Head of caudate nucleus (tissue), 42 donors: ENCODE data around the gene ZCCHC8.

Experiments used
- DNase-seq, 42 donors: peaks; one replicate each; pipeline versions ENCODE4 v3.0.0 to v3.0.0-alpha.2; 2020 to 2021; ENCODE audit warnings: mixed read lengths in 7 of 42
- intact Hi-C: fragments of 100-400 bp; cut with DNase I; formaldehyde crosslinking; loops from one replicate; pipeline ENCODE4 v1.15.0; 2022

The ZCCHC8 gene

GRCh38 chr12:122500685-122501488, at the start of gene ZCCHC8:
TSS of gene ZCCHC8 (minus strand) at chr12:122500932. CDS start at chr12:122500840, 92 bp downstream.
- intact Hi-C loops: loop anchor here (2.0 to 10.0 kb wide), 2 partner anchors 26 to 276 kb away; partner anchors contain the start of genes DIABLO, KNTC1 and RSRC2
- peak; percentile 94 to 99 (median 98) for DNase-seq

GRCh38 chr12:122547330-122547729, 46.6 kb upstream of the ZCCHC8 start:
- intact Hi-C loops: no loop called here
- DNase-seq: no peak

- intact Hi-C loops: no loop called here
- DNase-seq: no peak
These were observed 45.1 kb upstream of the ZCCHC8 start for GRCh38 chr12:122545855-122546254.

DNA sequence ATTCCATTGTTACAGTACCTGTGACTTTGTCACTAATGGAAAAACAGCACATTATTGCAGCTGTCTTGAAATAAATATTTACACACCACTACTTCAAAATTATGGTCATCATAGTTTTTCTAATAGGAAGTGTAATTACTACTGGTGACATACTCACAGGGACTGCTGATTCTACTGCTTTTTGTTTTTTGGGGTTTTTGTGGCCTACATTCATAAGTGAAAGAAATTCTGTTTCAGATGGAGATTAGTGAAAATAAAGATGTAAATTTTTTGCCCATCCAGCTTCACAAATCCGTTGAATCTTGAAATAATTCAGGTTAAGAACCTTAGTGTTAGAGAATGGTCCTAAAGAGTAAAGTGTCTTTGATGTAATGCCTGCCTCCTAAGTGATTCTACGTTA, 43.8 kb upstream of the ZCCHC8 start:
- intact Hi-C loops: no loop called here

DNA sequence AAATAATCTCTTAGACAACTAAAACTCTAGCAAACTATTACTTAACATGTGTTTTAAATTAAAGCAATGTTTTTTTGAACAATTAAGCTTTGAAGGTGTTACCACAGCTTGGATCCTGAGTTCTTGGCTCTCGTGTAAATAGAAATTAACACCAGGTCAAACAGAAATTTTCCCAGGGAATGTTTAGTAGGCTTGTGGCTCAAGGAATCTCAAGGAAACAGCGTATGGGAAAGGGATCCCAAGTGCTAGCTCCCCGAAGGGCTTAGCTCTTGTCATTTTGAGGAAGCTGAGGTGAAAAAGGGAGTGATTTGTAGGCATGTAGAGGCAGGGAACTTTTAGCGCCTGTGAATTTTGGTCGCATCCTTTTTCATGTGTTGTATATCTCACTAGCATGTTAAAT, 37.8 kb upstream of the ZCCHC8 start:
- DNase-seq: no peak
- intact Hi-C loops: no loop called here

More for the DNA sequence above, 43.8 kb upstream of the ZCCHC8 start:
- no peak for DNase-seq

- no peak for DNase-seq
- intact Hi-C loops: no loop called here
These were observed 36.3 kb upstream of the ZCCHC8 start for GRCh38 chr12:122537021-122537420.

- intact Hi-C loops: no loop called here
- peak in 1 of 42 donors; percentile 38 for DNase-seq
These were observed 33.1 kb upstream of the ZCCHC8 start for GRCh38 chr12:122533856-122534255.

- DNase-seq: no peak
- intact Hi-C loops: loop anchor here (5.0 kb wide), 1 partner anchor 223 kb away; the partner anchor contains the start of gene DENR
These were observed 28.3 kb upstream of the ZCCHC8 start for GRCh38 chr12:122528992-122529391.

- intact Hi-C loops: loop anchor here (5.0 kb wide), 1 partner anchor 224 kb away; the partner anchor contains the start of gene DENR
These were observed 27.9 kb upstream of the ZCCHC8 start for GRCh38 chr12:122528582-122528981.

GRCh38 chr12:122527478-122527944, 26.8 kb upstream of the ZCCHC8 start:
- peak in 37 of 42 donors; percentile 6 to 71 (median 41) for DNase-seq
- intact Hi-C loops: loop anchor here (2.0 to 5.0 kb wide), 2 partner anchors 27 to 225 kb away; partner anchors contain the start of genes DENR and ZCCHC8

More at GRCh38 chr12:122528582-122528981, 27.9 kb upstream of the ZCCHC8 start:
- no peak for DNase-seq

DNA sequence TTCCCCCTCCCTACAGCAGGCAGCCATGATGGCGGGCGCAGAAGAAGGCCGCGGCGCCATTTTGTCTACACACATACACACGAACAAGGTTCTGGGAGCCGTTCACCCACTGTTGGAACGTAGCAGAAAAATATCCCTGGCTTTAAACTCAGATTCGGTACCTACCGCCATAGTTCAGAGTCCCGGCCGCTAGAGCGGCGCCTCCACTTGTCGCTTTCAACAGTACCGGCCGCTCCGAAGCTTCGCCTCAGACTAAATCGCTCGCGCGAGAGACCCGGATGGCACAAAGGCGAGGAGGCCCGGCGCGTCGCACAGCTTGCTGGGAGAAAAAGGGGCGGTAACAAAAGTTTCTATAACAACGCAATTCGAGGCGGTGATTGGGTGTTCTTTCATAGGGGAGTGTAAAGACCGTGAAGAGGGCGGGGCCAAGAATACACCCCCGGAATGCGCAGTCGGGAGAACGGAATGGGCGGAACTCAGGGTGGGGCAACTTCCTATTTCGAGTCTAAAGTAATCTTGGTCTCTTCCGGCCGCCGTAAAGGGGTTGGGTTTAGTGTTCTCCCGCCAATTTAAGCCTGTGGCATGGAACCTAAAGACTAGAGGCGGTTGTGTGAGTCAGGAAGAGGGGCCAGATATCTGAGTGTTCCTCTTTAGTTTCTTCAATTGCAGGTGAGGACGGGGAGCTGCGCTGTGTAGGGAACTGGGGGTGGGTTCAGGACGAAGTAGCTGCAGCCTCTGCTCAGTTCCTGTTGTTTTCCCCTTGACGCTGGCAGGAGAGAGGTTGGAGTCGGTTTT, 26.1 kb upstream of the ZCCHC8 start, which contains the start of the genes KNTC1 and RSRC2:
Gene KNTC1 (plus strand): TSS at position 567 of the 795 bp plus-strand sequence. CDS start 2,815 bp downstream, outside the sequence.
Gene RSRC2 (minus strand): TSS at position 254 of the 795 bp plus-strand sequence. CDS start 83 bp downstream, at position 171.
- intact Hi-C loops: loop anchor here (2.0 to 5.0 kb wide), 2 partner anchors 26 to 225 kb away; partner anchors contain the start of genes DENR and ZCCHC8
- peak; percentile 93 to 100 (median 98) for DNase-seq

DNA sequence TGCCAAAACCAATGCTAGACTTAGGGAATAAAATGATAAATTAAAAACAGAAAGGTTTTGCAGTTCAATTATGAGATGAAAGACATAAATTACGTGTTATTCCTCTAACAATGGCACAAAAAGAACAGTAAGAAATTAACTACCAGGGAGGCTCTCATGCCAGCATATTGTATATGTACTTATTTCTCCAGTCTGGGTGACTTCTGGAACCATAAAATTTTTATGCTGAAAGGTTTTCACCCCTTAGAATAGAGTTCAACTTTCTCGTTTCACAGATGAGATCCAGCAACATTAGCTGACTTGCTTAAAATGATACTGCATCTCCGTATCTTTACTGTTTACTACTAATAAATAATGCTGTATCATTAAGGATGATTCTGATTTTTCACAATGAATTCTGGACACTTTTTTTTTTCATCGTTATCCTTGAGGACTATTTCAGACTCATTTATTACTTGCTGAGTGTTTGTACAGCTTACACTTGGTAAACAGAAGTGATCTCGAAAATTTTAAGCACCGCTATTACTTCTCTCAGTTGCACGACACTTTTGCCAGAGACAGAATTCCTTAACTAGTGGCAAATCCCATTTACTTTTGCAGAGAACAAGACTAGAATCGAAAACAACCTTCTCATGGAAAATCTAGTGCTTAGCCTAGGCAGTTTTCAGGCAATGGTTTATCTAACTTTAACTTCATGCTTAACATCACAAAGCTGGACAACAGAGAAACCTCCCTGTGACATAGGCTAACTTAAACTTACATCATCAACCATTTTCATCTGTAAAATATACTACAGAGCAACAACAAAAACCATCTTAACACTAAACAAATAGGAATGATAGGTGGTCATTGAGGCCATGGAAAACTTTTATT, 23.4 kb upstream of the ZCCHC8 start:
- DNase-seq: no peak
- intact Hi-C loops: no loop called here

DNA sequence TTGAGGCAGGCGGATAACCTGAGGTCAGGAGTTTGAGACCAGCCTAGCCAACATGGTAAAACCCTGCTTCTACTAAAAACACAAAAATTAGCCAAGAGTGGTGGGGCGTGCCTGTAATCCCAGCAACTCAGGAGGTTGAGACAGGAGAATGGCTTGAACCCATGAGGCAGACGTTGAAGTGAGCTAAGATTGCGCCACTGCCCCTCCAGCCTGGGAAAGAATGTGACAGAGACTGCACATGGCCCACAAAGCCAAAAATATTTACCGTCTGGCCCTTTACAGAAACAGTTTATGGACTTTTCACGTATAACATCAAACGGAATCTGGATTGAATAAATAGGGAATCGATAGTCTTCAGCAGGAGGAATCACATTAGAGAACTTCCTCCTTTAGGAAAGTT, 22.5 kb upstream of the ZCCHC8 start:
- intact Hi-C loops: no loop called here
- no peak for DNase-seq

DNA sequence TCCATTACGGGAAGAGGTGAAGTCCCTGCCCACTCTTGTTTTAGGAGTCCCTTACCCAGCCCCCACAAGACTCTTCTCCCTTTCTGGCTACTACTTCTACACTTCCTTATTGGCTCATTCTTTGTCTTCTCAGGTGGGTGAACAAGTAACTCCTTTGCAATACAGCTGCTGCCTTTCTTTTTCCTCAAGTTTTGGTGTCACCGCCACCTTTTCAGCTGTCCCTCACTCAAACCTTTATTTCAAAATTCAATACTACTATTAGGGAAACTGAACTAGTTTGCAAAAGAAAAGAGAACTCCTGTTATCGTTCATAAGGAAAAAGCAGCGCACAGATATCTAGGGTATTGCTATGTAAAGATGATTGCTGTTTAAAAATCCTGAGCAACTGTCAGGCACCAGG, 19.9 kb upstream of the ZCCHC8 start:
- no peak for DNase-seq
- intact Hi-C loops: no loop called here

- no peak for DNase-seq
- intact Hi-C loops: no loop called here
These were observed 18.7 kb upstream of the ZCCHC8 start for GRCh38 chr12:122519418-122519817.

DNA sequence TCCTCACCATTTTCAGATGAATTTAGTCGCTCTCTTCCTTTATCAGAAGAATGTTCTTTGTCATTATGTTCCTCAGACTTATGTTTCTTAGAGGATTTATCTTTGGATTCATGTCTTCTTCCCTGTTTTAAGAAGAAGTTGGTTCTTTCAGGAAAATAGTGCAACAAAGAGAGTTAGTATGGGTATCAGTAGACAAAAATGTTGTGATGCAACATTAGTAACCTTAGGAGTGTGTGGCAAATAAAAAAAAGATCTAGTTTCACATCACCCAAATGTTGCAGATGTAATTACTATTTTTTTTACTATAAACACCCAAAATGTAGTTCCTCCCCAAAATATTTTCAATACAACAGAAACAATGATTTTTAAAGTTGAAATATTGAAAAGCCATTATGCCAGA, 18.2 kb upstream of the ZCCHC8 start:
- intact Hi-C loops: no loop called here
- no peak for DNase-seq

DNA sequence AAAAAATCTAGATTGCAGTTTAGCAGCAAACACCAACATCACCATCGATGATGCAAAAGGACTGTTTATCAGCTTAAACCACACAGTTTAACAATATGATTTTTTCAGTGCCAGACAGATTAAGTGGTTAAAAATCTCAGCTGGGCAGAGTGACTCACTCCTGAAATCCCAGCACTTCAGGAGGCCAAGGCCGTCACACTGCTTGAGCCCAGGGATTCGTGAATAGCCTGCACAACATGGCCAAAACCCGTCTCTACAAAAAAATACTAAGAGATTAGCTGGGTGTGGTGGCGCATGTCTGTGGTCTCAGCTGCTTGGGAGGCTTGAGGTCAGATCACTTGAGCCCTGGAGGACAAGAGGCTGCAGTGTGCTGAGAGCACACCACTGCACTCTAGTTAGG, 17.1 kb upstream of the ZCCHC8 start:
- intact Hi-C loops: no loop called here
- no peak for DNase-seq
